DLD1 (cell line): Measurements from ENCODE around the gene CLNK.
"Not testable (repeated sequence)": the region's sequence is repeated elsewhere in the genome, so short reads cannot be mapped to it uniquely, and the experiment has no call there.

ENCODE experiments used
- in situ Hi-C: cut with HindIII; loops from 2 replicates; pipeline ENCODE4 v1.10.0; 2017; ENCODE audit warnings: low sequenced_read_pairs

Gene CLNK

DNA sequence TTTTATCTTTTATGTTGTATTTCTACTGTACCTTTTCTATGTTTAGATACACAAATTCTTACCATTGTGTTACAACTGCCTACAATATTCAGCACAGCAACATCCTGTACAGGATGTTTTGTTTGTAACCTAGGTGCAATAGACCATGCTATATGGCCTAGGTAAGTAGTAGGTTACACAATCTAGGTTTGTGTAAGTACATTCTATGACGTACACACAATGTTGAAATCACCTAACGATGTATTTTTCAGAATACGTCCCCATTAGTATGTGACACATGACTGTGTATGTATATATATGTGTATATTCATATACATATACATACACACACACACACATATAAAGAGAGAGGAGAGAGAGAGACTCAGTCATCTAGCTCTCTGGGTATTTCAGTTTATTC is 103.5 kb downstream of the CLNK start:
- in situ Hi-C loops, result no loop called here

DNA sequence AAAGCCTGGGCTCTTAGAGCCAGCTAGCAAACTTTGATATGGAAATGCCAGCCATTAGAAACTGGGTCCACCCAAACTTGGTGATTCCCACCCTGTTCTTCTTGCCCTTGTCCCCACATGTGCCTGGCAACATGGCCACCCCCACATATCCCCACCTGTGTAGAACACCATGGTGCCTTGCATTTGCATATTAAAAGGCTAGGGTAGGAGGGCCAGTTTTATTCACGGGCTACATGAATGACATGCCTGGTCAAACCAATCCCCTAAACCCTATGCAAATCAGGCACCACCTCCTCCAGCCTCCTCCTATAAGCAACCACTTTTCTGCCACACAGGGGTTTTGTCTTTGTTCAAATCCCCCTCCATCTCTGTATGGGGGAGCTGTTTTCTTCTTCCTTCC is 104.9 kb downstream of the CLNK start:
- in situ Hi-C loops, result no loop called here

DNA sequence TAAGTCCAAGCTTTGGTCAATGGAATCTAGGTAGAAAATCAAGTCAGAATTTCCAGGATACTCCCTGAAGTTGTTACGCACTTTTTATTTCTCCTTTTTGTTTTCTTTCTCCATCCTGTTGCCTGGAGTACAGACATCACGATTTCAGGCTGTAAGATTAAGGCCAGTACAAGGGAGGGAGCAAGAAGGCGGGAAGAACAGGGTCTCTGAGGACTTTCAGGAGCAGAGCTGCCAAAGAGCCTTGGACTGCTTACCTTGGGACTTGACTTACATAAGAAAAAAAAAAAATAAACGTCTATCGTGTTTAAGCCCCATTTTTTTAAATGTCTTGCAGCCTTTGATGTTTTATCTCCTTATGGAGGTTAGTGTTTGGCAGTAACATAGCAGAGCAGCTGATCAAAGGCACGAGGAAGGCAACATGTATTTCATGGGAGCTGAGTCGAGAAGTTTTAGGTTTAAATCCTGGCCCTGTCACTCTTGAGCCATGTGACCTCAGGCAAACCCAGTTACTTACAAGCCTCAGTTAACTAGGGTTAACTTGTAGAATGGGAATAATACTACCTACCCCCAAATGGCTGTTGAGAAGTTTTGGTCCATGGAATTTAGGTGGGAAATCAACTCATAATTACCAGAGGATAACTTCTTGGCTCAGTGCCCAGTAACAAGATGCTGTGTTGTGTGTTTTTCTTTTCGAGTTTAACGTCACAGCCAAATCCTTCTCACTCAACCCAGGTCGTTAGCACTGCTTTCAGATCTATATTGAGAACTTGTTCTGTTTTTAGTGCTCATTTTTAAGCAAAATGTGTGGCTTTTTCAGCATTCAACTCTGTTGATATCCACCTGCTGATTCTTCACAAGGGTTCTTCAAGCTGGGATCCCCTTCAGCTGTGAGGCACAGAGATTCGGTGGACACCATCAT is 106.8 kb downstream of the CLNK start:
- in situ Hi-C loops, result no loop called here

DNA sequence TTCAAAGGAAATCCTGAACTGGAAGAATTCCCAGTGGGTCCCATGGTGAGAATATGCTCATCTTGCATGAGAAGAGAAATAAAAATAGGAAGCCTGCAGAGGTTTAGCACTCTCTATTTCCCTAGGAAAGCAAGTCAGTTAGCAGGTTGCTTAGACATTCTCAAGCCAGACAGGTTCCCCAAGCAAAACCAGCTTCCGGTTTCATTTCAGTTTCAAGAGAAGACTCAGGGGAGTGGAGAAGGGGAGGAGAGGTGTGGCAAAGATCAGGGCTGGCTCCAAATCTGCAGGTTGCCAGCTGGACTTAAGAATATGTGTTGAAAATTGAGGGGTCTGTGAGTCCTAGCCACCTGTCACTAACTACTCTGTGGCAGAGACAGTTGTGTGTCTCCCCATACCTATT is 107.5 kb downstream of the CLNK start:
- in situ Hi-C loops, result no loop called here

DNA sequence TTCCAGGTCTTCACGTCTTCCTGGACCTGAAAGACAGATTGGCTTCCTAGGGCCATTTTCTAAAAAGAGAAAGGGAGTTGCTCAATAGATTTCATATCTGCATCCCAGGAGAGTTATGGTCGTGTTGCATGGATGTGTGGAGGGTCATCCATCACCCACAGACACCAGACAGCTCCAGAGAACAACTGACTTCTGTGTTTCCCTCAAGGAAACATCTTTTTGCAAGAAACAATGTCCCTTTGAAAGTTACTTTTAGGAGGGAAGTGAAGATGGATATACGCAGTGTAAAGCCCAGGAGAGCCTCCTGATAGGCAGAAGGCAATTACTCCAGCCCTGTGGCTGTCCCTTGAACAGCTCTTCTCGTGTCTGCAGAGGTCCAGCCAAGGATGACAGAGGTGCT is 108.3 kb downstream of the CLNK start:
- in situ Hi-C loops, result no loop called here

DNA sequence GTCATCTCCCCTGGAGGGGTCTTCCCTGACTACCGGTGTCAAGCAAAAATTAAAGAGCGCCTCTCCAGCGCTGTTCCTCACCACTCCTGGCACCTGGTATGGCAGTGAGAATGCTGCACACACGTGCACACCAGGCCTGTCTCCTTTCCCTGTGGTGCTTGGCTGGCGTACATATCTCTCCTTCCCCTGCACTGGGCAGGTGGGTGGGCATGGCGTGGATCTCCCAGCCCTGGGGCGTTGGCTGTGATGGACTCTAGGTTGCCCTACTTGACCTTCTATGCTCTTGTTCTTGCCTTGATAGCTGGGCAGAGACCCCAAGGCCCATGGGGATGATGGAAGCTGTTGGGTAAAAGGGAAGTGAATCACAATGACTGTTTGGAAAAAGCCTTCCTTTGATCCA is 109.2 kb downstream of the CLNK start:
- in situ Hi-C loops, result no loop called here

DNA sequence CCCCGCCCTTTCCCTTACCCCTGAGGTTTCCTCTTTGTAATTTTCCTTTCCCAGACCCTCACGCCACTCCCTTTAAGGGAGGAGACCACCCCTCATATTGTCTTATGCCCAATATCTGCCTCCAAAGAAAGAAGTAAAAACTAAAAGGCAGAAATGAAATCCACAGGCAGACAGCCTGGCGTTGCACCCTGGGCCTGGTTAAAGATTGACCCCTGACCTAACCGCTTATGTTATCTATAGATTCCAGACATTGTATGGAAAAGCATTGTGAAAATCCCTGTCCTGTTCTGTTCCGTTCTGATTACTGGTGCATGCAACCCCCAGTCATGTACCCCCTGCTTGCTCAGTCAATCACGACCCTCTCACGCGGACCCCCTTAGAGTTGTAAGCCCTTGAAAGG is 110.0 kb downstream of the CLNK start:
- in situ Hi-C loops, result not testable (repeated sequence)

DNA sequence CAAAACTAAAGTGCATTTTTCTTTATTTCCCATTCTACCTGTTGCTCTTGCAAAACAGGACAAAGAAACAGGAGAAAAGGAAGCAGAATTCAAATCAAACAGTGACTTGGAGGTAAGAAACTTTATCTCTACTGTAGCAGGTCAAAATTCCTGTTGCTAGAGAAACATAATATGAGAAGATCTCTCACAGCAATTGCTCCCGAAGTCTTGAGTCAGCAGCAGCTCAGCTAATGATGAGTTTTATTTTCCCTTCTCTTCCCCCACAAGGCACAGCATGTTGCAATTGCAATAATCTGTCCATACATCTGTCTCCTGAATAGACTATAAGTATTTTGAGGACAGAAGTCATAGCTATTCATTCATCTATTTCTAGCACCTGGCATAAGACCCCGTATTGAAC is 112.7 kb downstream of the CLNK start:
- in situ Hi-C loops, result no loop called here

DNA sequence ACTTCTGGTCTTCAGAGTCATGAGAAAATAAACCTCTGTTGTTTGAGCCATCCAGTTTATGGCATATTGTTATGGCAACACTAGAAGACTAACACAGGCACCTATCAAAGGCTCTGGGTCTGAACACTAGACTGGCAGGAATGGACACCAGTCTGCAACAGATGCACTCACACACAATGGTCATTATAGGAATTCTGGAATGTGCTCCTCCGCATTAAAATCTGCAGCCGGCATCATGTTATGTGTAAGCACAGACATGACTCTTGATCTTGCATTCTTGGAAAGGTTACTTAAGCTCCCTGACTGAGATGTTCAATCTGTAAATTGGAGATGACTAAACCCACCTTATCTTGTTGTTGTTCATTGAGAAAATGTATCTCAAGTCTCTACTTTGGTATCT is 115.1 kb downstream of the CLNK start:
- in situ Hi-C loops, result no loop called here

DNA sequence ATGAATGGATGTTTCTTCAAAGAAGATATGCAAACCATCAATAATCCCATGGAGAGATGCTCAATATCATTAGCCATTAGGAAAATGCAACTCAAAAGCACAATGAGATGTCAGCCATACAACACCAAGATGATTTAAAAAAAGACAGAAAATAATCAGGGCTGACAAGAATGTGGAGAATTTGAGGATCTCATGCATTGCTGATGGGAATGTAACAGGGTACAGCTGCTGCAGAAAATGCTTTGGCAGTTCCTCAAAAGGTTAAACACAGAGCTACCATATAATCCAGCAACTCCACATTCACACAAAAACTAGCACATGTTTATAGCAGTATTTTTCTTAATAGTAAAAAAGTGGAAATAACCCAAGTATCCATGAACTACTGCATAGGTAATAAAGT is 116.8 kb downstream of the CLNK start:
- in situ Hi-C loops, result no loop called here

DNA sequence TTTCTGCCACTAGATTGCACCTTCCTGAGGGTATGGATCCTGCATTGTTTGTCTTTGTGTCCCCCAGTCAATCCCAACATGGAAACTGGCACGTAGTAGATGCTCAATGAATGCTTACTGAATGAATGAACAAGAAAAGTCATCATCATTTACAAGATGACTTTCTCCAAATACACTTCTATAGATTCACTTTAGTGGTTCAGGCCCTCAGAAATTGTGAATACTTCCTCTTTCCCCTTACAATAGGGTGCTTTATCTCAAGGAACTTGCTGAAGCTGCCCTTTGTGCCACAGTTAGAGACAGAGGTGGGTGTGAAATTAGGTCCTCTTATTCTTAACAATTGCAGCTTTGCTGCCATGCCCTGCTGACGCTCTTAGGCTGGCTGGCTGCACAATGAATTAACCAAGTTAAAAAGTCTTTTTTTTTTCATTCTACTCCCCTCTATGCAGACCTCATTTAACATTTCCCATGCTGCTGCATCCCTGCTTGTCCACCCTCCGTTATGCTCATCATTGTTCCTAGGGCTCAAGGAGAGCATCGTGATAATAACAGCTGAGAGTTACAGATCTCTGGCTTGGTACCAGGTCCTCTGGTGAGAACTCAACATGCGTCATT is 119.3 kb downstream of the CLNK start:
- in situ Hi-C loops, result no loop called here

DNA sequence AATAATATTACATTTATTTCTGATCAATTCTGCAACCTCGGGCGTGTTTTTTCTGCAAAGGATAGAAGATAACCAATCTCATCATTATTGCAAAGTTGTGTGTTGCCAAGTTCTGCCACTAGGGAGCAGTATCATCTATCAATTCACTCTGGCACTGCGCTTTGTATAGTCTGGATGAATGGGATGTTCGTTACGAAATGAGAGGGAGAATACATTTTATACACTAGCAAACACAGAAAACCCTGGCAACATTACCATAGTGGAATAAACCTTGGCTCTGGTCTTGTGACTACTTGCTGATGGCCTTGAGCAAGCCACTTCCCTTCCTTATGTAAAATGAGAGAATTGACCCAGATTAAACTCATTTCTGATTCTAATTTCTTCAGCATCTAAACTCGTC is 129.9 kb downstream of the CLNK start:
- in situ Hi-C loops, result no loop called here

DNA sequence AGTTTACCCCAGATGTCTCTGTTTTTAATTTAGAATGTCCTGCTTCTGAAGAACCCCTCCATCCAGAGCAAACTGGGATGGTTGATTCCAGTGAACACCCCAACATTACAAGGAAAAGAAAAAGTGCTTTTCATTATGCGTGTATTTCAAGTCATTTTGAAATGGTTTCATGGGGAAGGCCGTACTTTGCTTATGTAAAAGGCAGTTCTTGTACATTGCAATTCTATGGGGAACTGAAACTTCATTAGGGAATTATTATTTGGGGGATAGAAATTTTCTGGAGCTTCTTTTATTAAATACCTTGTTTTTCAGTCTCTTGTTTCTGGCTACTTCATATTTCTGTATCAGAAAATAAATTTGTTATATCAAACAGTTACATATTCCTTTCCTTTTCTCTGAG is 130.4 kb downstream of the CLNK start:
- in situ Hi-C loops, result no loop called here

DNA sequence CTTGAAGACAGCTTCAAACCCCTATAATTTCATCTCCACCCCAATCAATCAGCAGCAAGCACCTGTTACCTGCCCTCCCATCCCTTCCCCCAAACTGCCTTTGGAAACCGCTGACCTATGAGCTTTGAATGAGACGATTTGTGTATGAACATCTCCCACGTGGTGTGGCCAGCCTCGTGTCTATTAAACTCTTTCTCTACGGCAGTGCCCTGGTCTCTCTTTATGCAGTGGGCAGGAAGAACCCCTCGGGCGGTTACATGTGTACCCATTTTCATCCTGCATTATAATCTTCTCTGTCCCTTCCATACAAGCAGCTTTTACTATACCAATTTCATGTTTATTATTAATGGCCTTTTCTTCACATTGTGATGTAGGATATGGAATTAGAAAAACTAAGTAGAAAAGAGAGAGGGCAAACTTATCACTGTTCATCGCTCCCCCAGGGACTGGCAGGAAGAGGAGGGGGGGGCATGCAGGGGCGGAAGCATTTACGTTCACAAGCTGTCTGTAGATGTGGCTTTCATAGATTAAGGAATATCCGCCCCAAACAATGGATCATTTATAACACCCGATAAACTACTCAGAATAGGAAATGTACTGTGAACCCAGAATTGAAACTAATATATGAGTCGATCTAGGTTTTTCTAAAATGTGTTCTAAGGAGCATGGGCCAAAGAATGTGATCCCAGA is 131.8 kb downstream of the CLNK start:
- in situ Hi-C loops, result no loop called here

DNA sequence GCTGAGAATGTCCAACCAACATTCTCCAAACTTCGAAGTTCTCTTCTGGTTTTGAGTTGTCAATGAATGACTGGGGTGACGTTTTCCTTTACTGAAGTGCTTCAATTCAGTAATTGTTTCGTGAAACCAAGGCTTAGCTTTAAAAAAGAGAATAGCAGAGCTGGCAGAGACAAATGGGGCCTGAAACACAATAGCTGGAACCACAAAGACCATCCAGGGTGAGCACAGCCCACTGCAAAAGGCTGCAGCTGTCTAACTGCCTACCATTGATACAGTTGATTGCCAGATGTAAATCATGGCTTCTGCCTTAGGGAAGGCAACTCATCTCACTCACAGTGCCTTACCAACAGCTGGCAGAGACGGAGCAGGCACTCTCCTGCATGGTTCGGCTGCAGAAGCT is 148.7 kb downstream of the CLNK start:
- in situ Hi-C loops, result loop anchor here (10.0 kb wide), 1 partner anchor 391 kb away; no protein-coding TSS in a partner anchor

DNA sequence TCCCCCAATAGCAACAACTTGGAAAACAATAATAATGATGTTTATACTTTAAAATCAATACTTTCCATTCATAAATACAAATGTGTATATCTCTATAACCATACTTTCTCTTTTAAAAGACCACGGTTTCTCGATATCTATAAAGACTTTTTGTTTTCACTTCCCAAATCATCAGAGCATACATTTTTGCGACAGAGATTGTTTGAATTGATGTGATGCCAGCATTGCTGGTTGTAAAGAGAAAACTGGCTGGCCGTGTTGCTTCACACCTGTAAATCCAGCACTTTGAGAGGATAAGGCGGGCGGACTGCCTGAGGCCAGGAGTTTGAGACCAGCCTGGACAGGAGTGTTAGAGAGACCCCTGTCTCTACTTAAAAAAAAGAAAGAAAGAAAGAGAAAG is 149.7 kb downstream of the CLNK start:
- in situ Hi-C loops, result loop anchor here (10.0 kb wide), 1 partner anchor 390 kb away; no protein-coding TSS in a partner anchor

DNA sequence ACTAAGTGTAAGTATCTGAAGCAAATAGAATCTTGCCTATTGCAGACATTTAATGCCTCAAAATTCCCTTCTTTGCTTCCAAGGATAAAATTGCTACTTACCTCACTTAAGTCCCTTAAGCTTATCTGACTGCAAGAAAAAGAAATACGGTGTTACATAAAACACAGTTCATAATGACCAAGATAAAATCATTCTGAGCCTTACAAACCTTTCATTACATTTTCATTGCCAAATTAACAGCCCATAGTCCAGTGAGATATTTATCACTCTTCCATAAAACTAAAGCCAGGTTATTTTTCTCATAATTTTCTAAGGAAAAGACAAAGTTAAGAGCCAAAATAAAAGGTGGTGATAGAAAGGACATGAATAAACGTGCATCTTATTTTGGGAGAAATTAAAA is 152.4 kb downstream of the CLNK start:
- in situ Hi-C loops, result loop anchor here (10.0 kb wide), 1 partner anchor 387 kb away; no protein-coding TSS in a partner anchor

DNA sequence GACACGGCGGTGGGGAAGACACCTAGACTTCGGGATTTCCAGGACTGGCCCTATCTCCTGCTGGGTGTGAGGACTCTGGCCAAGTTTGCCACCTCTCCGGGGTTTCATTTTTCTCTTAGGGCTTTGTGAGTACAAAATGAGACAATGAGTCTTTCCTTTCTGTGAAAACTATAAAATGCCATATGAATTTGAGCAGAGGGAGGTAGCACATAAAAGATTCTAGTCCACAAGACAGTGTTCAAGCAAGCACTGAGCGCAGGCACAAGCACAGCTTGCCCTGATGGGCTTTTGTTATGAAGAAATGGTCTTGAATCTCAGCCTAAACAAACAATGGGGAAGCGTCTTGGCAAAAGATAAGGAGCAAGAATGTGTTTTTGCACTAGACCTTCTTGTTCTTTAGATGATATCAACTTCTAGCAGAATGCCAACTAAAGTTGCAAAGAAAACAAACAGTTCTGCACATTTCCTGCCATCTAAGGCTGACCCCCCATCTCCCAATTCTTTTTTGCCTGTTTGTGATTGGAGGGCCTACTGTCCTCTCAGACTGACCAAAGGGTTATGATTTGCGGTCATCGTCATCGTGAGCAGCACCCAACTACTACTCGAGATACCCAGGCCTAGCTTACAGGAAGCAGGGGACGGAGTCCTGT is 154.3 kb downstream of the CLNK start:
- in situ Hi-C loops, result loop anchor here (10.0 kb wide), 1 partner anchor 385 kb away; no protein-coding TSS in a partner anchor

DNA sequence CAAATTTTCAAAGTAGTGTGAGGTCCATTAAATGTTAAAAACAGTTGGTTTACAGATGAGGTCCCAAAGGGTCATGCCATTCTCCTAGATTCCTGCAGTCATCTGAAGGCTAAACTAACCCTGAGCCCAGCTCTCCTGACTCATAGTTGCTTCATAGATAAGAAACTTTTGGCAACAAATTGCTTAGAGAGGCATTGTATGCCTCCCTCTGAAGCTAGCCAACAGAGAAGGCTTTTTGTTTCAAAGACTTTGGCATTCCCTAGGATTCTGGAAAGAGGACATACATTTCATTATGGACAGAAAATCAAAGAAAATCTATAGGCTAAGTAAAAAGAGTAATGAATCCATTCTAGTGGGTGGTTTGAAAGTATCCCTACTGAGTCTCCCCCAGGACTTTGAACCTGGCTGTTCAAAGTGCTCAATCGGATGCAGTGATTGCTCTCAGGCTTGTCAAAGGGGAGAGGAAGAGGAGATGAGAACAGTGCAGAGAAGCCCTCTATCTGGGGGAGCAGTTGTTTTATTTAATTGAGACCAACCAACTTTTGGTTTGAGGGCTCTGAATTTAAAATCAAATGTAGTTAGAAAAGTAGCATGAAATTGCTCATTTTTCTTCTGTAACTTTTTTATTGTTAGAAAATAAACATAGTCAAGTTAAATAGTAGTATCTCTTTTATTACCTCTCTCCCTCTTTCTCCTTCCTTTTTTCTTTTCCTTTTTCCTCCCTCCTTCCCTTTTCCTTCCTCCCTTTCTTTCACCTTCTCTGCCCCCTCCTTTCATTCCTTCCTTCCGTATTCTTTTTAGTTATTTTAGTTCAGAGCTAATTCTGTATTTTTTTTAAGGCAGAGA is 155.1 kb downstream of the CLNK start:
- in situ Hi-C loops, result loop anchor here (10.0 kb wide), 1 partner anchor 385 kb away; no protein-coding TSS in a partner anchor

DNA sequence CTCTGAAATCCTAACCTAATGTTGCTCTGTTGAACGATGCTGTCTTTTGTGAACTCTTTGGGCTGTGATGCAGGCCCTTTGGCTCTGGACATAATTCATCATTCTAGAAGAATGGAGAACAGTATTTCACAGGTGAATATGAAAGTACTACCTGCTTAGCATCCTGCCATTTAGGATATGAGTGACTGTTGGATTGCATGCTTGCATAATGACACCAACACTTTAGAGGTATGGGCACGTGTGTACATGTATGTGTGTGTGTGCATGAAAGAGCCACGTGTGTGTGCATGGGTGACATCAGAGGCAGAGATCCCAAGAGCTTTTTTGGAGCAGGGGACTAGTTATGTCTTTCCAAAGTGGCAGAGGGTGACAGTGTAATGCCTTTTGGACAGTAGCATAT is 157.1 kb downstream of the CLNK start:
- in situ Hi-C loops, result no loop called here
